Loucy (cell line): ENCODE data around the gene NANOS3.

Experiments used
- CTCF ChIP-seq: fragments of 200-600 bp; sonication (generic); conservative IDR thresholded peaks from 2 replicates; pipeline ENCODE4 v1.5.1; 2014; ENCODE audit warnings: mild to moderate bottlenecking, antibody characterized with exemption, low read length
- EZH2phosphoT487 ChIP-seq: fragments of 200-600 bp; IDR thresholded peaks from 2 replicates; pipeline ENCODE4 v1.6.1; 2018; ENCODE audit warnings: antibody characterized with exemption, mild to moderate bottlenecking, moderate library complexity, borderline replicate concordance

- TF ChIP-seq CTCF (no peak), EZH2phosphoT487 (no peak)
These were observed 16.1 kb upstream of the NANOS3 start for GRCh38 chr19:13860679-13861391.
